ENCODE results near the gene LPAR1.
A peak's percentile ranks its signal among the peaks of the same experiment; 100 is the strongest.

The LPAR1 gene

GRCh38 chr9:110940951-110941557 is 97.2 kb downstream of the LPAR1 start:
- no peak for DNase-seq (ENCODE audit: low read depth in 2 of 2)

GRCh38 chr9:110939573-110939972 is 98.7 kb downstream of the LPAR1 start:
- TF ChIP-seq CTCF (IDR thresholded peaks at IDR 0.05; ENCODE audit: low read depth, low read length): no peak
- H3K4me3 ChIP-seq (replicated peaks in 1 of 2; ENCODE audit: low read depth in 2 of 2, low read length in 2 of 2): no peak overlapping the region
- no peak for DNase-seq (ENCODE audit: low read depth in 2 of 2)

More at GRCh38 chr9:110940951-110941557, 97.2 kb downstream of the LPAR1 start:
- no peak overlapping the region for H3K4me3 ChIP-seq (replicated peaks in 1 of 2; ENCODE audit: low read depth in 2 of 2, low read length in 2 of 2)
- no peak for TF ChIP-seq CTCF (IDR thresholded peaks at IDR 0.05; ENCODE audit: low read depth, low read length)

DNA sequence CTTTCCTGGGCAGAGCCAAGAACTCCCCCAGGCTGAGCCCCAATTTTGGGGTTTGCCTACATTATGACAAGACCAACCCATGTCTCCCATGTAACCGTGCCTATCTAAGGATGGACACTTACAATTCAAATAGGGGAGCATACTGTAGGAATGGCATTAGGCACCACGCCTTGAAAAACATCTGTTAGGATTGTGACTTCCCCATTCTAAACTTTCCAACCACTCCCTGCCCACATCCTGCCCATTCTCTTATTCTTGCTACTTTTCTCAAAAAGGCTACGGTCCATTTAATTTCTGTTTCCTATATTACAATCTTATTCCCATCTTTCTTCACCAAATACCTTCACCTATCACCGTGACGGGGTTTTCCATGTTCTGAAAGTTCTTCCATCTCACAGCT is 99.2 kb downstream of the LPAR1 start:
- TF ChIP-seq CTCF (IDR thresholded peaks at IDR 0.05; ENCODE audit: low read depth, low read length): no peak
- no peak for DNase-seq (ENCODE audit: low read depth in 2 of 2)
- H3K4me3 ChIP-seq (replicated peaks in 1 of 2; ENCODE audit: low read depth in 2 of 2, low read length in 2 of 2): no peak overlapping the region

GRCh38 chr9:110938242-110938641 is 100.0 kb downstream of the LPAR1 start:
- no peak for TF ChIP-seq CTCF (IDR thresholded peaks at IDR 0.05; ENCODE audit: low read depth, low read length)
- H3K4me3 ChIP-seq (replicated peaks in 1 of 2; ENCODE audit: low read depth in 2 of 2, low read length in 2 of 2): no peak overlapping the region
- no peak for DNase-seq (ENCODE audit: low read depth in 2 of 2)

GRCh38 chr9:110936719-110937452 is 101.4 kb downstream of the LPAR1 start:
- peak; percentile 55 to 83 for DNase-seq (ENCODE audit: low read depth in 2 of 2)
- H3K4me3 ChIP-seq (replicated peaks in 1 of 2; ENCODE audit: low read depth in 2 of 2, low read length in 2 of 2): no peak overlapping the region
- TF ChIP-seq CTCF (IDR thresholded peaks at IDR 0.05; ENCODE audit: low read depth, low read length): no peak

- no peak for DNase-seq (ENCODE audit: low read depth in 2 of 2)
- no peak for TF ChIP-seq CTCF (IDR thresholded peaks at IDR 0.05; ENCODE audit: low read depth, low read length)
- no peak overlapping the region for H3K4me3 ChIP-seq (replicated peaks in 1 of 2; ENCODE audit: low read depth in 2 of 2, low read length in 2 of 2)
Measured at GRCh38 chr9:110936237-110936636, 102.0 kb downstream of the LPAR1 start.
